Dedifferentiated amniotic fluid mesenchymal stem cell (primary cell): ENCODE results near the gene DNAJB11.
"Not testable (repeated sequence)": the region's sequence is repeated elsewhere in the genome, so short reads cannot be mapped to it uniquely, and the experiment has no call there.

Source experiments
- DNase-seq: peaks from one replicate; pipeline ENCODE4 v3.0.0-alpha.2; 2016; ENCODE audit errors: extremely low spot score

Gene DNAJB11

GRCh38 chr3:186570096-186570940 is at the start of gene DNAJB11:
Gene DNAJB11 (plus strand): TSS chr3:186570720. CDS start chr3:186570898, 178 bp downstream.
- DNase-seq = peak; percentile 100

GRCh38 chr3:186520957-186521842 is 49.3 kb upstream of the DNAJB11 start:
- no peak for DNase-seq

- DNase-seq = no peak
Observed at GRCh38 chr3:186523022-186523421, 47.5 kb upstream of the DNAJB11 start.

- DNase-seq = no peak
Observed at GRCh38 chr3:186523434-186523833, 47.1 kb upstream of the DNAJB11 start.

GRCh38 chr3:186524616-186525015 is 45.9 kb upstream of the DNAJB11 start:
- DNase-seq = no peak

- no peak for DNase-seq
Observed at GRCh38 chr3:186525369-186526255, 44.9 kb upstream of the DNAJB11 start.

GRCh38 chr3:186526256-186526606 is 44.3 kb upstream of the DNAJB11 start:
- no peak for DNase-seq

- DNase-seq = no peak
Observed at GRCh38 chr3:186529201-186529999, 41.1 kb upstream of the DNAJB11 start.

GRCh38 chr3:186530415-186530814 is 40.1 kb upstream of the DNAJB11 start:
- no peak for DNase-seq

- not testable (repeated sequence) for DNase-seq
Observed at GRCh38 chr3:186531694-186532093, 38.8 kb upstream of the DNAJB11 start.

GRCh38 chr3:186532598-186533072 is 37.9 kb upstream of the DNAJB11 start:
- DNase-seq = no peak

GRCh38 chr3:186534113-186534669 is 36.3 kb upstream of the DNAJB11 start:
- DNase-seq = no peak

GRCh38 chr3:186536883-186537844 is 33.4 kb upstream of the DNAJB11 start:
- no peak for DNase-seq

GRCh38 chr3:186538779-186539178 is 31.7 kb upstream of the DNAJB11 start:
- DNase-seq = no peak

- DNase-seq = peak; percentile 60
Observed at GRCh38 chr3:186540221-186540834, 30.2 kb upstream of the DNAJB11 start.

- no peak for DNase-seq
Observed at GRCh38 chr3:186540835-186541226, 29.7 kb upstream of the DNAJB11 start.

GRCh38 chr3:186544281-186544680 is 26.2 kb upstream of the DNAJB11 start, which contains the start of gene CRYGS:
Gene CRYGS (minus strand): TSS chr3:186544380. CDS start chr3:186544326, 54 bp downstream.
- DNase-seq = no peak

GRCh38 chr3:186549497-186549896 is 21.0 kb upstream of the DNAJB11 start:
- no peak for DNase-seq

- no peak for DNase-seq
Observed at GRCh38 chr3:186551387-186551786, 19.1 kb upstream of the DNAJB11 start.
